ENCODE results near the gene RAB40C.

RAB40C gene

DNA sequence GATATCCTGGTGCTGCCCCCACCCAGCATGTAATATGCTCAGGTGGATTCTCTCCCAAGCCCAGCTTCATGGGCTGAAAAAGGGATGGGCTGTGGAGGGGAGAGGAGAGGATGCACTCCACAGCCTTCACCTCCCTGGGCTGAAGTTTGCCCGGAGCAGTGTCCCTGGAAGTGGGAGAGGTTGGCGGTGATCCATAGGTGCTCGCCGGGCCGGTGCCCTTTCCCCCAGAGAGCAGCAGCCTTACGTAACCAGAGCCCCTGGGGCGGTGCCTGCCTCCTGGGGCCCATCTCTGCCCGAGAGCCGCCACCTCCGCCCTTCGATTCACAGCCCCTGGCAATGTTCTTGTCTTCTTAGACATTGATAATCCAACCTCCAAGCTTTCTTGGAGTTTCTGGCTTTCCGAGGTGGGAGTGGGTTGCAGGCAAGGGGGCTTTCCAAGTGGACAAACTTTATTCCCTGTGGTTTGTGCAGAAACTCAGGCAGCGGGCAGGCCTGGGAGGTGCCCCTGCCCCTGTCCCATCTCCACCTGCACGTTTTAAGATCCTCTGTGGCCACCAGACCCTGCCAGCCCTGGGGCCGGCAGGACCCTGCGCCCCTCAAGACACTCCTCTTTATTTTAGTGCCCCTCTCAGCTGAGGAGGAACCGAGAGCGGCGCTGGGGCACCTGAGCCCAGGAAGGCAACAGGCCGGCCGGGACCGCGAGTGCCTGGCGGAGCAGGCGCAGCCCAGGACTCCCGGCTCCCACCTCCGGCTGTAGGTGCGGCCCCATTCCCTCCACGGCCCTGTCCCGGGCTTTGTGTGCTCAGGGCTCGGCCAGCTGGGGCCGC is 56.2 kb downstream of the RAB40C start:
- no peaks in the 10 kb centered on the region for H3K9me3 ChIP-seq (ENCODE audit: control insufficient read depth, low read length)
- H3K27ac ChIP-seq (ENCODE audit: low read depth, low read length, severe bottlenecking): no peak overlapping the region
- H3K36me3 ChIP-seq (ENCODE audit: control insufficient read depth, insufficient read depth, low read length): no peaks in the 10 kb centered on the region
- no peak overlapping the region for H3K4me3 ChIP-seq (ENCODE audit: extremely low read depth, insufficient read depth, low read length, poor library complexity, severe bottlenecking)
- H3K4me1 ChIP-seq (ENCODE audit: control insufficient read depth, insufficient read depth, low read length, poor library complexity, severe bottlenecking): peaks cover 12% of the 10 kb centered on the region
- WGBS, 2 experiments (ENCODE audit: insufficient coverage in 2 of 2): 85 to 93% methylated on average over 22 to 29 of the region's 32 CpGs

DNA sequence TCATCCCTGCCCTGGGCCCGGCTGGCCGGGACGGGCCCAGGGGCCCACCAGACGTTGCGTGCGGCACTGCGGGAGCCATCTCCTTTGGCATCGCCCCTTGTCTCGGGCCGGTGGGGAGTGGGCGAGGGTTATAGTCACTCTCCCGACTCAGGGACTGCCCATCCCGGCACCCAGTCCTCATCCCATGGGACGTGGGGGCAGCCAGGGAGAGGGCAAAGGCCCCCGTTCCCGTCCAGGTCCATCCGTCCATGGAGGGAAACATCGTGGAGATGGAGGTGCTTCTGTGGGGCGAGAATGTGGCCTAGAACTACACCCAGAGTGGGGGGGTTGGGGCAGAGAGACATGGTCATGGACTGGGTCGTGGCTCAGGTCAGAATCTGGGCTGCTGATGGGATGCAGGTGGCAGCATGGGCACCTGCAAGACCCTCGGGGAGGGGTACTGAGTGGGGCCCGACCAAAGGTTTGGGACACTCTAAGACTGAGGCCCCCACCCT is 56.9 kb downstream of the RAB40C start:
- 90 to 96% methylated on average over 17 to 22 of the region's 22 CpGs for WGBS, 2 experiments (ENCODE audit: insufficient coverage in 2 of 2)
- Histone ChIP-seq H3K27ac (ENCODE audit: low read depth, low read length, severe bottlenecking) (no peak overlapping the region), H3K36me3 (ENCODE audit: control insufficient read depth, insufficient read depth, low read length) (no peaks in the 10 kb centered on the region), H3K4me3 (ENCODE audit: extremely low read depth, insufficient read depth, low read length, poor library complexity, severe bottlenecking) (no peak overlapping the region), H3K9me3 (ENCODE audit: control insufficient read depth, low read length) (no peaks in the 10 kb centered on the region), H3K4me1 (ENCODE audit: control insufficient read depth, insufficient read depth, low read length, poor library complexity, severe bottlenecking) (peaks cover 12% of the 10 kb centered on the region)

DNA sequence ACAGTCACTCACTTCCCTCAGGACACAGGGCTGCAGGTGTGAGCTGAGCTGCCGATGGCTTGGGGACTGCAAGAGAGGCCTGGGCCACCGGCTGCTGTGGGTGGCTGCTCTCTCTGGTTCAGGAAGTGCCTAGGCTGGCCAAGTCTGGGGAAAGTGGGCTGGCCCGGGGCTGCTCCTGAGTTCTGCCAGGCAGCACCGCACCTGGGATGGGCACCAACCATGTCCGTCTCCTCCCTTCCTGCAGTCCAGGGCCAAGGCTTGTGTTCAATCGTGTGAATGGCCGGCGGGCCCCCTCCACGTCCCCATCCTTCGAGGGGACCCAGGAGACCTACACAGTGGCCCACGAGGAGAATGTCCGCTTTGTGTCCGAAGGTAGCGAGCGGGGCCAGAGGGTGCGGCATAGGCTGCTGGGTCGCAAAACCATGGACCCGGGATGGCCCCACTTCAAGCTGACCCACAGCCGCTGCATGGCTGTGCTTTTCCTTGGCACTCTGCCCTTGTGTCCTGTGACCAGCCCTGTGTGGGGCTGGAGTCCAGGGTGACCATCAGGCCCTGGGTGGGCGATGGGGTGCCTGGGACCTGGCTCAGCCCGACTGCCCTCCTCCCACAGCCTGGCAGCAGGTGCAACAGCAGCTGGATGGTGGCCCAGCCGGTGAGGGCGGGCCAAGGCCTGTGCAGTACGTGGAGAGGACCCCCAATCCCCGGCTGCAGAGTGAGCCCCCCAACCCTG is 57.5 kb downstream of the RAB40C start:
- no peak overlapping the region for H3K4me3 ChIP-seq (ENCODE audit: extremely low read depth, insufficient read depth, low read length, poor library complexity, severe bottlenecking)
- H3K27ac ChIP-seq (ENCODE audit: low read depth, low read length, severe bottlenecking): no peak overlapping the region
- H3K9me3 ChIP-seq (ENCODE audit: control insufficient read depth, low read length): no peaks in the 10 kb centered on the region
- H3K4me1 ChIP-seq (ENCODE audit: control insufficient read depth, insufficient read depth, low read length, poor library complexity, severe bottlenecking): peaks cover 12% of the 10 kb centered on the region
- WGBS, 2 experiments (ENCODE audit: insufficient coverage in 2 of 2): 95 to 97% methylated on average over 21 to 23 of the region's 25 CpGs
- peaks cover 5% of the 10 kb centered on the region for H3K36me3 ChIP-seq (ENCODE audit: control insufficient read depth, insufficient read depth, low read length)

DNA sequence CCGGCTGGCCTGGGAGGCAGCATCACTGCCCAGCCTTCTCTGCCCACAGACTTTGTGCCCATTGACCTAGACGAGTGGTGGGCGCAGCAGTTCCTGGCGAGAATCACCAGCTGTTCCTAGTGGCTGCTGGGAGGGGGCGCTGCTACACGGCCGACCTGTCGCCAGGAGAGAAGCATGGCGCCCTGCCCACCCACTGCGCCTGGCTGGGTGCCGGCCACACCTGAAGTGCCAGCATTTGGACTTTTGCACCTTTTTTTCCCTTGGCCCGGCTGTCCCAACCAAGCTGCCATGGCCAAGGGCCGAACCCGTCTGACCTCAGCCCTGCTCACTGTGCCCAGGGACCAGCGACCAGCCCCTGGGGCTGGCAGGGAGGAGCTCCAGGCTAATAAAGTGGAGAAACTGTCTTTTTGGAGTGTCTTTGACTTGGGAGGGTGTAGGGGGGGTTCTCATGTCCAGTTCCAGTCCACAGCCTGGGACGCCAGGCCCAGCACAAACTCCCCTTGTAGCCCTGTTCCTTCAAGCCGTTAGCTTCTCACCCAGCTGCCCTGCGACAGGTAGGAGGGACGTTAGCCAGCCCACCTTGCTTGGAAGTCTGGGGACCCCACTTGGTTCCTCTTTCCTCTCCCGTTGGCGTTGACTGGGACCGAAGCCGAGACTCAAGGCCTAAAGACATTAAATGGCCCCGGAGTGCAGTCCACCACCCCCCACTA is 58.4 kb downstream of the RAB40C start:
- Histone ChIP-seq H3K27ac (ENCODE audit: low read depth, low read length, severe bottlenecking) (peak overlapping the region; percentile 77), H3K36me3 (ENCODE audit: control insufficient read depth, insufficient read depth, low read length) (peaks cover 10% of the 10 kb centered on the region), H3K4me1 (ENCODE audit: control insufficient read depth, insufficient read depth, low read length, poor library complexity, severe bottlenecking) (peaks cover 7% of the 10 kb centered on the region), H3K4me3 (ENCODE audit: extremely low read depth, insufficient read depth, low read length, poor library complexity, severe bottlenecking) (peak overlapping the region; percentile 66), H3K9me3 (ENCODE audit: control insufficient read depth, low read length) (no peaks in the 10 kb centered on the region)
- WGBS, 2 experiments (ENCODE audit: insufficient coverage in 2 of 2): 64 to 69% methylated on average over 21 to 24 of the region's 24 CpGs

DNA sequence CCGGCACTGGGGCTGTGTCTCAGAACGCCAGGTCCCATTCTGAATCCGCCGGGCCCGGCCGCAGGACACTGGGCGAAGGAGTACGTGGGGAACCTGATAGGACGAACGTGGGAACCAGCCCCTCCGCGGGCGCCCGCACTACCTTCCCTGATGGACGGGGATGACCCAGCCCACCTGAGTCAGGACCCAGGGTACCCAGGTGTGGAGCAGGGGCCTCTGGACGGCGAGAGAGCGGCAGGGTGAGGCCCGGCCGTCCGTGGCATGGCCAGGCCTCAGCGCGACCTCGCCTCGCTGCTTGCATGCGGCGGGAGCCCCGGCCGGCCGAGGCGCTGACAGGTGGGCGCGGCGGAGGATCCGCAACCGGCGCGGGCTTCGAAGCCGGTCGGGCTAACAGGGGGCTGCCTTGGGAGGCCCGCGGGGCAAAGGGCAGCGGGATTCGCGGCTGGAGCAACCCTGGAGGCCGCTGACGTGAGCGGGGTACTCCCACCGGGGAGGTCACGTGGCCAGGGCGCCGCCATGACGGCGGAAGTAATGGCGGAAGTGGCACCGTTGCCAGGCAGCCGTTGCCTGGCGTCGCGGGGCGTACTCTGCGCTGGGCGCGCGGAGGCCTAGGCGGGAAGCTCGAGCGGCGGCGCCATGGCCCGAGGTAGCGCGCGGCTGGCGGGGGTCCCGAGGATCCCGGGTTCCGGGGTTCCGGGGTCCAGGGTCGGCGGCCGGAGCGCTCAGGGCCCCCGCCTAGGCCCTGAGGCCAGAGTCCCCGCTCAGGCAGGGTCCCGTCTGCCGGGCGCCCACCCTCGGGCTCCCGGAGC is 59.1 kb downstream of the RAB40C start, which contains the start of gene WDR90:
WDR90 (plus strand) TSS at position 585 of the 809 bp plus-strand sequence; CDS start at position 637, 52 bp downstream.
- H3K4me1 ChIP-seq (ENCODE audit: control insufficient read depth, insufficient read depth, low read length, poor library complexity, severe bottlenecking): peaks cover 7% of the 10 kb centered on the region
- 4% methylated on average over 69 to 91 of the region's 91 CpGs for WGBS, 2 experiments (ENCODE audit: insufficient coverage in 2 of 2)
- peaks cover 14% of the 10 kb centered on the region for H3K36me3 ChIP-seq (ENCODE audit: control insufficient read depth, insufficient read depth, low read length)
- peak within 1 kb of the TSS; percentile 66 for H3K4me3 ChIP-seq (ENCODE audit: extremely low read depth, insufficient read depth, low read length, poor library complexity, severe bottlenecking)
- no peaks in the 10 kb centered on the region for H3K9me3 ChIP-seq (ENCODE audit: control insufficient read depth, low read length)
- H3K27ac ChIP-seq (ENCODE audit: low read depth, low read length, severe bottlenecking): peak within 1 kb of the TSS; percentile 77

DNA sequence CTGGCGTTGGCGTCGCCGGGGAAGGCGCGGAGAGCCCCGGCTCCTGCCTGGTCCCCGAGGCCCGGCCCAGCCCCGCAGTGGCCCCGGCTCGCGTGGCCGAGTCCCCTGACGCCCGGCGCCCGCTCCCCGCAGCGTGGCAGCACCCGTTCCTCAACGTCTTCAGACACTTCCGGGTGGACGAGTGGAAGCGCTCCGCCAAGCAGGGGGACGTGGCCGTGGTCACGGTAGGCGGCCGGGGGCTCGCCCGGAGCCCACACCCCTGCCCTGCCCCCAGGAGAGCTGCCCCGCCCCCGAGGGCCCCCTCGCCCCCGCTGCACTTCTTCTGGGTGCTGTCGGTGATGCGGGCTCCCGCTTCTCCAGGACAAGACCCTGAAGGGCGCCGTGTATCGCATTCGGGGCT is 59.8 kb downstream of the RAB40C start:
- H3K9me3 ChIP-seq (ENCODE audit: control insufficient read depth, low read length): no peaks in the 10 kb centered on the region
- H3K27ac ChIP-seq (ENCODE audit: low read depth, low read length, severe bottlenecking): no peak overlapping the region
- peaks cover 7% of the 10 kb centered on the region for H3K4me1 ChIP-seq (ENCODE audit: control insufficient read depth, insufficient read depth, low read length, poor library complexity, severe bottlenecking)
- peak overlapping the region; percentile 66 for H3K4me3 ChIP-seq (ENCODE audit: extremely low read depth, insufficient read depth, low read length, poor library complexity, severe bottlenecking)
- peaks cover 16% of the 10 kb centered on the region for H3K36me3 ChIP-seq (ENCODE audit: control insufficient read depth, insufficient read depth, low read length)
- WGBS, 2 experiments (ENCODE audit: insufficient coverage in 2 of 2): 10 to 11% methylated on average over 29 to 35 of the region's 44 CpGs

DNA sequence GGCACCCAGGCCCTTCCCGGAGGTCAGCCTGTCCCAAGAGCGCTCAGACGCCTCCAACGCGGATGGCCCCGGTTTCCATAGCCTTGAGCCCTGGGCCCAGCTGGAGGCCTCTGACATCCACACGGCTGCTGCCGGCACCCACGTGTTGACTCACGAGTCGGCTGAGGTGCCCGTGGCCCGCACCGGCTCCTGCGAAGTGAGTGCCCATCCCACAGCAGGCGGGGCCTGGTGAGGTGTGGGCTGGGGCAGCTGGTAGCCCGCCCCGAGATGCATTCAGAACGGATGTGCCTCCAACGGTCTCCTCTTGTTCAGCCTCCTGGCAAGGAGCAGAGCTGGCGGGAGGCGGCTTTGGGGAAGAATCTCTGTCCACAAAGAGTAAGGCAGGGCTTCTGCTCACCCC is 62.0 kb downstream of the RAB40C start:
- Histone ChIP-seq H3K27ac (ENCODE audit: low read depth, low read length, severe bottlenecking) (no peak overlapping the region), H3K9me3 (ENCODE audit: control insufficient read depth, low read length) (no peaks in the 10 kb centered on the region), H3K4me3 (ENCODE audit: extremely low read depth, insufficient read depth, low read length, poor library complexity, severe bottlenecking) (no peak overlapping the region), H3K36me3 (ENCODE audit: control insufficient read depth, insufficient read depth, low read length) (peaks cover 20% of the 10 kb centered on the region), H3K4me1 (ENCODE audit: control insufficient read depth, insufficient read depth, low read length, poor library complexity, severe bottlenecking) (peaks cover 7% of the 10 kb centered on the region)
- 93 to 95% methylated on average over 19 to 22 of the region's 22 CpGs for WGBS, 2 experiments (ENCODE audit: insufficient coverage in 2 of 2)

DNA sequence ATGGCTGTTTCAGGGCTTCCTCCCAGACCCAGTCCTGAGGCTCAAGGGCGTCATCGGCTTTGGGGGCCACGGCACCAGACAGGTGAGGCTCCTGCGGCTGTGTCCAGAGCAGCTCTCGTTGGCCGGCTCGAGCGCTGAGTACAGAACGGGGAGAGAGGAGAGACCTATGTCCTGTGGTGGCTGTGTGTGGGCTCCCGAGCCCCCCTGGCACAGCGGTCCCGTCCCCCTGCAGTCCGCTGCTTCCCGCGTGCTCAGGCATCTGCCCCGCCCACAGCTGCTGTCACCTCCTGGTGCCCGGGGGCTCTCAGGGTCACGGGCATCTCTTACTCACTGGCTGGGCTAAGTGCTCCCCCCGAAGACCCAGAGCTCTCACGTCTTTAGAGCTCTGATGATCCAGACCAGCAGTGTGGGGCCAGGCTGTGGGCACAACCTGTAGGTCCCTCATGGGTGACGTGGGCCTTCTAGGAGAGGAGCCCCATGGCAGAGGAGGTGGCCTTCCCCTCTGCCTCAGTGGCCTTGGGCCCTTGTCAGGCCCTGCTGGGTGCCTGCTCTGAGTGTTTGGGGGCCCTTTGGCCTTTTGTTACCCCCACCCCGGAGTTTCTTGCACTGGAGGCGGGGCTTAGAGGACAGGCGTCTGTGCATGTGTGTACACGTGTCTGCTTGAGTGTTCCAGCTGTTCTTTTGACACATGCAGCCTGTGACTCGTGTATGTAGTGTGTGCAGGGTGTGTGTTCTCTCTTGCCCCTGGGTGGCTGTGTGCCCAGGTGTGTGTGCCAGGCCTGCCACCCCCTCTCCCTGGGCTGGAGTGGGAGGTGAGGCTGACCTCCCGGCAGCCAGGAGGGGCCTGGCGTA is 62.8 kb downstream of the RAB40C start:
- 94 to 95% methylated on average over 27 to 28 of the region's 28 CpGs for WGBS, 2 experiments (ENCODE audit: insufficient coverage in 2 of 2)
- H3K9me3 ChIP-seq (ENCODE audit: control insufficient read depth, low read length): no peaks in the 10 kb centered on the region
- peaks cover 20% of the 10 kb centered on the region for H3K36me3 ChIP-seq (ENCODE audit: control insufficient read depth, insufficient read depth, low read length)

DNA sequence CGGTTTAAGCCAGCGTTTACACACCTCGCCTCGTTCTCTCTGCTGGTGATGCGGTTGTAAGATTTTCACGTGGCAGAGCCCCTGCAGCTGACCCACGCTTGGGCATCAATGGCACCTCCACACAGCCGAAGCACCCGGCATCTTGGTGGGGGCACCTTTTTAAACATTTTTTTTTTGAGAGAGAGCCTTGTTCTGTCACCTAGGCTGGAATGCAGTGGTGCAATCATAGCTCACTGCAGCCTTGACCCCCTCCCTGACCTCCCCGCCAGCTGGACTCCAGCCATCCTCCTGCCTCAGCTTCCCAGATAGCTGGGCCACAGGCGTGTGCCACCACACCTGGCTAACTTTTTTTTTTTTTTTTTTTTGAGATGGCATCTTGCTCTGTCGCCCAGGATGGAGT is 64.2 kb downstream of the RAB40C start:
- no peaks in the 10 kb centered on the region for H3K4me1 ChIP-seq (ENCODE audit: control insufficient read depth, insufficient read depth, low read length, poor library complexity, severe bottlenecking)
- WGBS, 2 experiments (ENCODE audit: insufficient coverage in 2 of 2): 93 to 96% methylated on average over 8 to 11 of the region's 12 CpGs
- H3K9me3 ChIP-seq (ENCODE audit: control insufficient read depth, low read length): no peaks in the 10 kb centered on the region
- peaks cover 25% of the 10 kb centered on the region for H3K36me3 ChIP-seq (ENCODE audit: control insufficient read depth, insufficient read depth, low read length)
- H3K27ac ChIP-seq (ENCODE audit: low read depth, low read length, severe bottlenecking): no peak overlapping the region
- no peak overlapping the region for H3K4me3 ChIP-seq (ENCODE audit: extremely low read depth, insufficient read depth, low read length, poor library complexity, severe bottlenecking)

More for the DNA sequence above, 62.8 kb downstream of the RAB40C start:
- no peak overlapping the region for H3K4me3 ChIP-seq (ENCODE audit: extremely low read depth, insufficient read depth, low read length, poor library complexity, severe bottlenecking)
- peaks cover 7% of the 10 kb centered on the region for H3K4me1 ChIP-seq (ENCODE audit: control insufficient read depth, insufficient read depth, low read length, poor library complexity, severe bottlenecking)
- no peak overlapping the region for H3K27ac ChIP-seq (ENCODE audit: low read depth, low read length, severe bottlenecking)

Data from mesodermal cell (in vitro differentiated cells).